NT2/D1 (cell line): ENCODE measurements around the gene CLEC3B.

Experiments
- SUZ12 ChIP-seq: IDR thresholded peaks from 2 replicates; pipeline ENCODE4 v1.6.1; 2011; ENCODE audit not compliant: insufficient read length, insufficient read depth; ENCODE audit errors: extremely low read depth
- YY1 ChIP-seq: IDR thresholded peaks from 2 replicates; pipeline ENCODE4 v1.6.1; 2011; ENCODE audit not compliant: insufficient read length, insufficient read depth
- ZNF274 ChIP-seq: IDR thresholded peaks from 2 replicates; pipeline ENCODE4 v1.6.1; 2011; ENCODE audit warnings: mild to moderate bottlenecking, low read depth, low read length

DNA sequence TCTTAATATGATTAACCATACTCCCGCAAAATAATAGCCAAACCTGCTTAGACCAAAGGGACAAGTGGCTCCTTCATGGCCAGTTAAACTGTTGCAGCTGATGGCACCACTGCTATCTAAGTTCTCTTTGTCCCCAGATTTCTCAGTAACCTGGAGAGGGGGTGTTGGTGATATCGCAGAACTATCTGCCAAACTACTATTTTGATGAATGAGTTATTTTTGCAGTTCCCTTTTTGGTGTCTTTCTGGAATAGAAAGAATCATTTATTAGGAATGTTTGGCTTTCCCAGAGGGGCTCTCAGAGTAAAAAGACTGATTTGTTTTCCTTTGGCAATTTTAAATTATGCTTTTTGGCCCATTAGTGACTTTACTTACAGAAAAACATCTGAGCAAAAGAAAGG, 33.0 kb downstream of the CLEC3B start:
- TF ChIP-seq YY1 = no peak
- TF ChIP-seq ZNF274 = no peak
- TF ChIP-seq SUZ12 = no peak
